GM18861 (cell line): Measurements from ENCODE around the gene CLK3.
"Not testable (repeated sequence)": the region's sequence is repeated elsewhere in the genome, so short reads cannot be mapped to it uniquely, and the experiment has no call there.

Experiments used
- ATAC-seq: cut with Tn5 transposase; IDR thresholded peaks from one replicate; pipeline ENCODE4 v1.9.1; 2021; ENCODE audit not compliant: unreplicated experiment

The CLK3 gene

DNA sequence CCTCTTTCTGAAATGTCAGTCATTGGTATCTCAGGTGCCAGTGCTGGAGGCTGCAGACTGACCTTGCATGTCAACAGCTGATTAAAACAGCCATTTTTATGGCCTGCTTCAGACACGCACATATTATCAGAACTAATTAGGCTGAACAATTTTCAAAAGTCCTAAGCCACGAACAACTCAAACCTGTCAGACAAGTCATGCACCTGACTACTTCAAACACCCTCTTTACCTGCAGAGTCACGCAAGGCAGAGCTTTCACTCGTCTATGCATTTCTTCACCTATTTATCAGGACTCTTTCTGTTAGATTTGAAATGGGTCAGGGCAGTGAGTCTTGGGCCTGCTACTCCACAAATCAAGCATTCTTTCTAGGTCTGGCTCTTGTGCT, 26.7 kb downstream of the CLK3 start:
- no peak for ATAC-seq

DNA sequence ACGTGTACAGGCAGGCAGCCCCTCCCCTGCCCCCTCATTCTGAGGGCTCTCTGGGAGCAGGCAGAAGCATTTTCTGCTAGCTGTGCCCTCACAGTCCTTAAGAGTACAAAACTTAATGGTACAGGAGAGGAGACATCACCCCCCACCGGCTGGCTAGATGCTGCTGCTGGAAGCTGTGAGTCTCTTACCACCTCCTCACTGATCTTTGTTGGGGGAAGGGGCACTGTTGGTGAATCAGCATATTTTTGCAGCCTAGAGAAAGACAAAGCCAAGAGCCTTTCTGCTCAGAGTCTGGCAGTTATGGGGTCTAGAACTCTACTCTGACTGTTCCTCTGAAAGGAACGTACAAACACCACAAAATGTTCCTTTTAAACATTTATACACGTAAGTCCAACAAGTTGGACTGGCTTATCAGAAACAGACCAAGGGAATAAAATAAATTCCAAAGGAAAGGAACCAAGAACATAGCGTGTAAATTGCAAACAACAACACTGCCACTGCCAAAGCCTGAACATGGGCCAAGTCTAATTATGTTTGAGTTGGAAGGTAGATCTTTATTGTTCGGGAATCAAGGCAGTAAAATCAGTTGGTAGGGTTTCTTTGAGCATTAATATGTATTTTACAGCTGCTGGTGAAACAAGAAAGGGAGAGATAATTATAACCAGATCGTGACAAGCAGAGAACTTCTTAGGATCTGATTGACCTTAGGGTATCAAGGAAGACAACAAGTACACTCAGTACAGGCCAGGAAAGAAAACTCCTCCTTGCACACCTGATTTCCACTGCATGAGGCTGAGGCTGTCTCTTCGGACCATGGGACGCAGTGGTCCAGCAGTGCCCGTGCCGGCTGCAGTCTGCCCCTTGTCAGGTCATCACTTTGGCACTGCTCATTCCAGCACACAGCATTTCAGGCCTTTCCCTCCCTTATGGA, 27.4 kb downstream of the CLK3 start:
- no peak for ATAC-seq

DNA sequence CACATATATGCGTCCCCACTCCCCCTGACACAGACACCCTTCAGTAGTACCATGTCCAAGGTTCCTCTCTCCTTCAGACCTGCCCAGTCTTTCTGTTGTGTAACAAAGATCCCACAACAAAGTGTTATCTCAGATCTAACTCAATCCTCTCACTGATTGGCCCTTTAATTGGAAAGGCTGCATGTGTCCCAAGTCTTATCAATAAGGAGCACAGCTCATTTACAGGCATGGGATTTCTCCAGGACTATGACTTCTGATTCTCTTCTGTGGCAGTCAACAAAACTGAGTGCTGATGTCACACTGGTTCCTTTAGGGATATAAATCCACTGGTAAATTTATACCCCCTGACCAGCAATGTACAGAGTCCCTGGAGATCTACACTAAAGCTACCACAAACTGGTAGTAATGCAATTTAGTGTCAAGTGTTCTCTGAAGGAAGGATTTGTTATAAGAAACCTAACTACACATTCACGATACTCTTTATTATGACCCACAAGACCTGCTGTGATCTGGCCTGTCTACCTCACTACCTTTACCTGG, 28.1 kb downstream of the CLK3 start:
- ATAC-seq: no peak

DNA sequence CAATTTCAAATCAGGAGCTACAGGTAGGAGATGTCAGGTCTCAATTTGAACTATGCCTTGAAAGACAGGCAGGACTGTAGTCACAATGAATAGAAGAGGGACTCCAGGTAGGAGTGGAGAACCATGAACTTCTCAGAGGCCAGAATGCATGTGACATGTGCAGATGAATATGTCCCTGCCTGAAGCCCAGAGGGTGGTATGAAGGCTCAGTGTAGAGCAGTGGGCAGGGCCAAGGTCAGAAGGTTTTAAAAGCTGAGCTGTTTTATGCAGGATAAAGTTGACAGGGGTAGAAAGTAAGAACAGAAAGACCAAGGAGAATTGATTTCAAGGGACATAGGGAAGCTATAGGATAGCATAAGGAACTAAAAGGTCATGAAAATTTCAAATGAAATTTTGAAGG, 30.8 kb downstream of the CLK3 start:
- ATAC-seq: no peak

DNA sequence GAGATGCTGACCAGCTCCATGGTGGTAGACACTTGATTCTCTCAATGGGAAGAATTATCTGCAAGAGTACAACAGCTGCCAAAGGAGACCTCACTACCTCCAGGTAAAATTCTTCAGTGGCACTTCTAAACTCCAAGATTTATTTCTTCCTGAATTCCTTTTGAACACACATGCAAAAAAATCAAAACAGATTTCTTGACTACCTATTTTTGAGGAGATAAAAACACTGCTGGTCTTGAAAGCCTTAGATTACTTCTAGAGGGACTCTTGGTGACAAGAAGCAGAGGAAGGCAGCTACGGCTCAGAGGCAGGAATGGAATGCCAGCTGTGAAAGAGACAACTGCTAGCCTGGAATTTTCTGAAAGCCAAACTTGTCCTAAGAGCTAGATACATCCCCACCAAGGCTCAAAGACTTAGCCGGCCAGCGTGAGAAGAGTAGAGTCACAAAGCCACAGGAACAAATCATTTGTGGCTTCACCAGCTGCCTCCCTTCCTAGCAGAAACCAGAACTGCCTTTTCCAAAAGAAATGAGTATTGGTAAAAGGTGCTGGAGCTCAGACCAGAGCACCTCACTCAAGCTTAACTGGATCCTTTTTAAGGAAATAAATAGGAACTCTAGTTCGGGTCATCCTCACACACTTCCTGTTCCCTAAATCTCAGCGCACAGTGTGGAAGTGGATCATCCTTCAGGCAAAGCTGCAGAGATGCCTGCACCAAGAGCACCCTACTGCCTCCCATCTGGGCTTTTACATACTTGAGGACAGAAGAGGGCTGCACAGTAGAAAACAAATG, 32.6 kb downstream of the CLK3 start:
- ATAC-seq: no peak

DNA sequence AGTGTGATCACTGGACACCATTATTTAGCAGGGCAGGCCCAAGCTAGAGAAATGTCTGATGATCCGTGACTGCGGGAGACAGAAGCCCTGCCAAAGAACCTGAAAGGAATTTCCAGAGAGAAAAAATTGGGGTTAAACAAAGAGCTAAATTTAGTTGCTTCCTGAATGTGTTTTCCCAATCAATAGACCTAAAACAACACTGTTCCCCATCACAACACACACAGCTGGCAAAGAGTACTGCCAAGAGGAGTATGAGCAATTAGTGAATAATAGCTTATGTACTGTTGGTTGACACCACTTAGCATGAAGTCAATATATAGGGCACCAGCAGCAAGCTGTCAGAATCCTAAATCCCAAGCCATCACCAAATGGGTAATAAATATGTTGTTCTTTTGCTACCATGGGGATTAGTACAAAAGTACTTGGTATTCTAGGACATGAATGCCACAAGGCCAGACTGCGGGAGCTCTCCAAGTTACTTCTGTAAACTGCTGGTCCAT, 35.7 kb downstream of the CLK3 start:
- no peak for ATAC-seq

DNA sequence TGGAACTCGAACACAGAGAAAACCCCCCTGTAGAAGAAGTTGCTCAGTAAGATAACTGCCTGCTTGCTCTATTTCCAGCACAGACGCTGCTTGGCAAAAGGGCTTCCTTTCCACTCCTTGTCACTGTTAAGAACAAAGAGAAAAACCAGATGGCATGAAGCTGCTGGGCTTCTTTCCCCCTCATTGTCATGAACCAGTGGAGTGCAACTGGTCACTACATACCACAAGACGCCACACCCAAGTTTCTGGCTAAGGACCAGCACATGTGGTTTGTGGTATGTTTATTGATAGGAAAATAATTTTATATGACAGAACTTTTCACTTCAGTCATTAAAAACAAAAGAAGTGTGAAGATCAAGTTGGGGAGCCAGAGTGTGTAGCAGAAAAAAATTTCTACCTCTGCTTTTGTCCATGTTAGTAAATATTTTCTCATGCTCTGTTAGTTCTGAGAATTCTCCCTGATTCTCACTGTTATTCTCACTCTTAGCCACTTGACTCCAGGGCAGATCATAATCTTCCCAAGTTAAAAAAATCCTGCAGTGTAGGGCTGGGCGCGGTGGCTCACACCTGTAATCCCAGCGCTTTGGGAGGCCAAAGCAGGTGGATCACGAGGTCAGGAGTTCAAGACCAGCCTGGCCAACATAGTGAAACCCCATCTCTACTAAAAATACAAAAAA, 37.9 kb downstream of the CLK3 start:
- no peak for ATAC-seq

DNA sequence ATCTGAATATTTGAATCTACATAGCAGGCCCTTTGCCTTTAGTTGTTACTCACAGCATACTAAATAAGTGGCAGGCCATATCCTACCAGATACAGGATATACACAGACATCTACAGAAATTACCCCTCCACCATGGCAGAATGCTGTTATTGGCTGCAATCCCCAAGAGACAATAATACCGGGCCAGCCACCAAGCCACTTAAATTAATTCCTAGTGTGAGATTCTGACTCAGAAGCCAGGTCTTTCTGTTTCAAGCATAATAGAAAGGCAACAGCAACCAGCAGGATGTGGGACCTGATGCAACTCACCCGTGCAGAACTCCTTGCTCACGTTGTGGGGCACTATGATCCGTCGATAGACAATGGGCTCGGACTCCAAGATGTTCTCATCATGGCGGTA, 39.8 kb downstream of the CLK3 start:
- ATAC-seq: peak; percentile 46

DNA sequence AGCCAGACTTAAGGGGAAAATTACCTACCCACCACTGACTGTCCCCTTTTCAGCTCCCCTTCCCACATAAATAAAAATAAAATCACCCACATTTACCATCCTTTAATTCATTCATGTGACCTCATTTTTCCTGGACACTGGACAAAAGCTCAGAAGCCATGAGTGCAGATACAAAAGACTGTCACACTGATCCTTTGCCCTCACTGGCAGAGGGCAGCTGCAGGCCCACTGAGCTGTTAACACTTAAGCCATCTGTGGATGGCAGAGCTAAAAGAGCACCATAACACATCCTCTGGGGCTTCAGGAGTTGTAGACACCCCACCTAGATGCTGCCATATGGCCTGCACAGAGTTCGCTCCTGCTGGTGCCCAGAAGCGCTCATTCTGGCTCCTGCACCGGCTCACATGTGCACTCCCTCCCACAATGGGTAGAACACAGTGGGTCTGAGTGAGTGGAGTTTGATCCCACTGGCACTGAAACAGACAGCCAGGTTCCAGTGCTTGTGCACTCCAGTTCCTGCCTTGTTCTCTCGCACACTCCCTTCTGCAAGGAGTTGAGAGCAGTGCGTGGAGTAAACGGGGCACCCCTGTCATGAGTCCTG, 41.4 kb downstream of the CLK3 start:
- ATAC-seq: no peak

DNA sequence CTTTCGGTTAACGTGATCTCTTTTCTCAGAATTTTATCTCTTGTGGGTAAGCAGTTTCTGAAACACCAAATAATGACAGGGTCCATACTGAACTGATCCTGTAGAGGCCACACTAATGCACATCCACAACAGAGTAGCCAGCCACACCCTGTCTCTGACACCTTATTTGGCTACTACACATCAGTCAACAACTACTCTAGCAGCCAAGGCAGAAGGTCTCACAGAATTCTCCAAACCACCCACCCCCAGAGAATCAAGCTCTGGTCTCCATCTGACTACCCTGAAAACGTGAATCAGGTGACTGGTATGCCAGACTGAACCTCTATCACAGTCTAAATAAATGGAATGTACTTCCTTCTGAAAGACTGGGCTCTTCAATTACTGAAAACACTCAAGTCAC, 42.2 kb downstream of the CLK3 start:
- no peak for ATAC-seq

DNA sequence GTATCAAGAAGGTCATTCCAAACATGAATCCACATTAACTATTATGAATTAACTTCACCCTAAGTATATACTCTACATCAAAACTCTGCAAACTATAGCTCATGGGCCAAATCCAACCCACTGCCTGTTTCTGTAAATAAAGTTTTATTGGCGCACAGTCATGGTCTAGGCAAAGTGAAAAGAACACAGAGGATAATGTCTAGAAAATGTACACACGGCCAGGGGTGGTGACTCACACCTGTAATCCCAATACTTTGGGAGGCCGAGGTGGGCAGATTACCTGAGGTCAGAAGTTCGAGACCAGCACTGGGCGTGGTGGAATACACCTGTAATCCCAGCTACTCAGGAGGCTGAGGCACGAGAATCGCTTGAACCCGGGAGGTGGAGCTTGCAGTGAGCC, 45.6 kb downstream of the CLK3 start:
- not testable (repeated sequence) for ATAC-seq

DNA sequence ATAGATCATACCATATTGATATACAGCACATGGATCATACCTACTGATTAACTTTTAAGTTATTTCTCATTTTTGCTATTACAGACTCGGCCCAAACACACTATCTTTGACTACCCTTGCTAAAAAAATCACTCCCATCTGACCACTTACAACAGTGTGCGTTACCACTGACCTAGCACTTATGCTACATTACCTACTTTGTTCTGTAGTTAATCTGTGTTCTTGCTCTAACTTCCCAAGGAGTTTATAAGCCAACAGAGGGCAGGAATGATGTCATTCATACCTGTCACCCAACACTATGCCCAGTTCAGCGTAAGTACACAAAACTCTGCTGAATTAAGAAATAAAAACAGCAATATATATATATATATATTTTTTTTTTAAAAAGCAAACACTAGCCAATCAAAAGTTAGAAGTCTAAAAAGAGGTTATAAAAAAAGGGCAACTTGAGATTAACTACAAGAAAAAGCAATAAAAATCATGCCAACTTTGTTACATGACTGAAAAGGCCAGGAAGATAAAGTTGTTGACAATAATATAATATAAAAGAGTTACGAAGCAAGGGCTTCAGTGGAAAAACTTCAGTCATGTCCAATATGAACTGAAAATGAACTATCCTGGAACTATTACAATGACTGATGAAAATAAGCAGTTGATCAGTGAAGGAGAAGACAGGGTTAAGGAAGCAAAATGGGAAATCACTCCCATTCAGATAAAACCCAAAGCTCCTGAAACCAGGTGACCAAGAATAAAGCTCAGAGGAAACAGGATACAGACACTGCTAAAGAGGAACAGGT, 46.6 kb downstream of the CLK3 start:
- ATAC-seq: no peak

DNA sequence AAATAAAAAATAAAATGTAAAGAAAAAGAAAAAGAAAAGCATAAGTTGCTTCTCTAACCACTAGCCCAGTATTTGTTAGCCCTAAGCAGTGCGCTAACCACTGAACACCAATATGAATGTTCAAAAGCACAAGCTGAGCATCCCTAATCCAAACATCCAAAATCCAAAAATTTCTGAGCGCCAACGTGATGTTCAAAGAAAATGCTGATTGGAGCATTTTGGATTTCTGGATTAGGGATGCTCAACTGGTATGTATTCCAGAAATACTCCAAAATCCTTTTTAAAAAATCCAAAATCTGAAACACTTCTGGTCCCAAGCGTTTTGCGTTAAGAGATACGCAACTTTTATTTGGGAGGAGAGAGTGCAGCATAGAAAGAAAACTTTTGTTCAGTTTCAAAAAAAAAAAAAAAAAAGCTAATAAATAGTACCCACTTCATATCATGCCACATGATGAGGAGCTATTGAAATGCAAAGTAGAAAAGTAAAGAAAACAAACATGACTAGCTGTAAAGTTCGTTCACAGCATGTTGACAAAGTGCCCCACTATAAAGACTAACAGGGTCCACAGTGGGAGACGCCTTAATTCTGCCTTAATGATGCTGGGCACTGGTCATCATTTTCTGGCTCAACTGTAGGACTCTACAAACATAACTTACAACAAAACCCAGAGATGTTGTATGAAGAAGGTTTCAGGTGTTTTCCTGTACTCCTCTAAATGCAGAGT, 47.8 kb downstream of the CLK3 start:
- ATAC-seq: no peak

DNA sequence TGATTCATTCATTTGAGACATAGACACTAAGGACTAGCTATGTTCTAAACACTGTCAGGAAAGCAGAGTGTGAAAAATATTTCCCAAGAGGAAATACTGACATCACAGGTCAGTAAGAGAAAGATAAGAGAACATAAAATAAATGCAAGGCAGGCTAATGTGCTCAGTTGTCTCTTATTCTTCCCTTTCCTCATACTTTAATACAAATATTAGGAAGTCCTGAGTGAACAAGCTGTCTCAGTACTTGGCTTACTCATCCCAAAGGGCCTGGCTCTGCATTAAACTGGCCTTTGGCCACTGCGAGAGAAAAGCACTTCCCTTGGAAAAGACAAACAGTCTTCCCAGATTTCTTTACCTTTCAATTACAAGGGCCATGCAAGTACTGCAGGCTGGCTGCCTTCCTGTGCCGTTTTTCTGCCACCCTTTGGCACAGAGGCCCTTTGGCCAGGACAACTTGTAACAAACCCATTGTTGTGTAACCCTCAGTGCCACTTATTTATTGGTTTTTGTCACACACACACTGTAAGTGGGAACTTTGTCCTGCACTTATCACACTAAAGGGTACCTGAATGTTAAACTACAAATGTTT, 48.5 kb downstream of the CLK3 start:
- no peak for ATAC-seq

DNA sequence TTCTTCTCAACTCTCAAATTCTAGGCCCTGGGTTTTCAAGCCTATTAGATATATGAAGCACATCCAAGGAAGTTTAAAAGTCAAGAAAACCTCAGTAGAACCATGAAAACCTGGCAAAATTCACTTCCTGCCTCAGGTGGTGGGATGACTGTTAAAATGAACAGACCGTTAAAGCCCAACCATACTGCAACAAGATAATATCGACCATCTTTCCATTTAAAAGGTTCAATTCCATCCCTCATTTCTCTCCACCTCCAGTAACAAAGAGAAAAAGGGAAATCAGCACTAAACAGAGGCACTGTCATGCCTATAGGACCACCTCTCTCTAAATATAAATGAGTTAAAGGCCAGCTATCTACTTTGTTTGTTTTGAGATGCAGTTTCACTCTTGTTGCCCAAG, 49.0 kb downstream of the CLK3 start:
- ATAC-seq: no peak

DNA sequence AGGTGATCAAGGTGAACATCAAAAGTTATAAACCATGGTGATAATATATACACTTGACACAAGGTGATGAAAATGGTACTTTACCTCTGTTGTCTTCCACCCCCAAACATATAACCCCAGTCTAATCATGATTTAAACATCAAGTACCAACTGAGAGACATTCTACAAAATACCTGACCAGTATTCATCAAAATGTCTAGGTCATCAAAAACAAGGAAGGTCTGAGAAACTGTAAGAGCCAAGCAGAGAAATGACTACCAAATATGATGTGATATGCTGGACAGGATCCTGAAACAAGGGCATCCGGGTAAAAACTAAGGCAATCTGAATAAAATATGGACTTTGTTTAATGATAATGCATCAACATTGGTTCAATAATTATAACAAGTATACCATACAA, 52.3 kb downstream of the CLK3 start:
- ATAC-seq: no peak

DNA sequence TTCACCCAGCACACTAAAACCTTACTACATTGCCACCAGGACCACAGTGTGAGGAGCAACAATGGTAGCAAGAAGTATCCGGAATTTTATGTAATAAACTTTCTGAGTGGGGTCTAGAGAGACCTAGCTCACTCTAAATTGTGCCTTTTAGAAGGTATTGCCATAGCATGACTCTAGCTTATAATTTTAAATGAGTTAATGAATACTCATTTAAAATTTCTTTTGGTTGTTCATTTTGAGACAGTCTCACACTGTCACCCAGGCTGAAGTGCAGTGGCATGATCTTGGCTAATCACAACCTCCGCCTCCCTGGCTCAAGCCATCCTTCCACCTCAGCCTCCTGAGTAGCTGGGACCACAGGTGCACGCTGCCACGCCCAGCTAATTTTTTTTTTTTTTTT, 54.0 kb downstream of the CLK3 start:
- ATAC-seq: no peak

DNA sequence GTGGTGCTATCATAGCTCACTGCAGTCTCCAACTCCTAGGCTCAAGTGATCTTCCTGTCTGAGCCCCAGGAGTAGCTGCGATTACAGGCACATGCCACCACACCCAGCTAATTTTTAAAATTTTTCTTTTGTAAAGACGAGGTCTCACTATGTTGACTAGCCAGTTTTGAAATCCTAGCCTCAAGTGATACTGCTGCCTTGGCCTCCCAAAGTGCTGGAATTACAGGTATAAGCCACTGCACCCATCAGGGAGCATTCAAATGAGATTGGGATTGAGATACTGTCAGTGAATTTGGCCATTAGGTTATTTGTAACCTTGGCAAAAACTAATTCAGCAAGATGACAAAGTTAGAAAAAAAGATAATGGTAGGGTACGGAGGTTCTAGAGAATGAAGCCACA, 58.5 kb downstream of the CLK3 start:
- no peak for ATAC-seq

DNA sequence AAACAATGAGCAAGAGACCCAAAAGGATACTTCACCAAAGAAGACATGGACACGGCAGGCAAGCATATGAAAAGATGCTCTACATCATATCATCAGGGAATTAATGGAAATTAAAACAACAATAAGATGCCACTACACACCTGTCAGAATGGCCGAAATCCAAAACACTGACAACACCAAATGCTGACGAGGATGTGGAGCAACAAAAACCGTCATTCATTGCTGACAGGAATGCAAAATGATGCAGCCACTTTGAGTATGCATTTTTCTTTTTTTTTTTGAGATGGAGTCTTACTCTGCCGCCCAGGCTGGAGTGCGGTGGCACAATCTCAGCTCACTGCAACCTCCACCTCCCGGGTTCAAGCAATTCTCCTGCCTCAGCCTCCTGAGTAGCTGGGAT, 61.2 kb downstream of the CLK3 start:
- ATAC-seq: no peak
